Tibial nerve (tissue), 4 donors: ENCODE results near the gene ENC1. TPM values are rescaled to one million over a fixed set of nuclear protein-coding genes. Genes with fewer than 3 reads are reported as not detected.

Experiments used
- DNase-seq, 2 donors: peaks; one replicate each; pipeline ENCODE4 v3.0.0-alpha.2; 2019; ENCODE audit warnings: low spot score in 2 of 2
- H3K27ac ChIP-seq, 4 donors: fragments of 200-600 bp; sonication (generic) in 3 of 4; one replicate each; pipeline ENCODE4 v1.5.1; 2017 to 2019; ENCODE audit warnings: mild to moderate bottlenecking in 1 of 4
- H3K27me3 ChIP-seq, 2 donors: fragments of 200-600 bp; sonication (generic) in 1 of 2; one replicate each; pipeline versions ENCODE4 v1.5.1 to v1.6.0; 2017 to 2019
- H3K36me3 ChIP-seq, 3 donors: fragments of 200-600 bp; sonication (generic); one replicate each; pipeline ENCODE4 v1.5.1; 2018 to 2019
- H3K4me1 ChIP-seq, 4 donors: fragments of 200-600 bp; sonication (generic) in 3 of 4; one replicate each; pipeline ENCODE4 v1.5.1; 2017 to 2019
- H3K4me3 ChIP-seq, 4 donors: fragments of 200-600 bp; sonication (generic) in 3 of 4; one replicate each; pipeline ENCODE4 v1.5.1; 2017 to 2019; ENCODE audit warnings: mild to moderate bottlenecking in 1 of 4, moderate library complexity in 1 of 4
- H3K9me3 ChIP-seq, 4 donors: fragments of 200-600 bp; sonication (generic) in 3 of 4; one replicate each; pipeline ENCODE4 v1.5.1; 2017 to 2019
- EP300 ChIP-seq, 2 donors: sonication (generic); formaldehyde crosslinking; IDR thresholded peaks; one replicate each; pipeline ENCODE4 v1.6.1; 2017; ENCODE audit warnings: antibody characterized with exemption in 2 of 2, mild to moderate bottlenecking in 1 of 2
- POLR2A ChIP-seq, 2 donors: fragments of 450-650 bp; IDR thresholded peaks; one replicate each; pipeline ENCODE4 v1.6.1; 2017; ENCODE audit warnings: antibody characterized with exemption in 2 of 2, mild to moderate bottlenecking in 2 of 2, moderate library complexity in 2 of 2
- WGBS, 2 donors: methylation state at CpG; one replicate each; pipeline ENCODE4 v1.1.5; 2018; 5-methylcytosine and 5-hydroxymethylcytosine counted together
- total RNA-seq, 4 donors: library from RNA; depleted of rRNA; stranded (reverse); fragments of >200 nt; gene quantifications; one replicate each; pipeline ENCODE4 v1.1.0, GENCODE V29; 2016
- TF ChIP-seq, protein P1 (sequence below), 5 experiments: fragments of 200-600 bp in 3 of 5; fragments of 450-650 bp in 2 of 5; sonication (generic) in 3 of 5; IDR thresholded peaks; one replicate each; pipeline ENCODE4 v1.5.1; 2016 to 2019; ENCODE audit warnings: antibody characterized with exemption in 5 of 5, mild to moderate bottlenecking in 3 of 5, moderate library complexity in 2 of 5

The ENC1 gene
- total RNA-seq, 4 donors from 2014 or later: 4.0 to 11.7 (median 7.7) TPM

GRCh38 chr5:74670396-74671038, 30.0 kb upstream of the ENC1 start:
- Histone ChIP-seq H3K27ac (no peak overlapping the region), H3K36me3 (no peaks in the 10 kb centered on the region), H3K4me3 (no peak overlapping the region), H3K27me3 (no peaks in the 10 kb centered on the region), H3K4me1 (peaks cover 0 to 11% (median 0%) of the 10 kb centered on the region in 4 donors), H3K9me3 (no peaks in the 10 kb centered on the region)
- WGBS, 2 donors: 83 to 87% methylated on average over 9 to 11 of the region's 11 CpGs
- TF ChIP-seq, protein P1, sequence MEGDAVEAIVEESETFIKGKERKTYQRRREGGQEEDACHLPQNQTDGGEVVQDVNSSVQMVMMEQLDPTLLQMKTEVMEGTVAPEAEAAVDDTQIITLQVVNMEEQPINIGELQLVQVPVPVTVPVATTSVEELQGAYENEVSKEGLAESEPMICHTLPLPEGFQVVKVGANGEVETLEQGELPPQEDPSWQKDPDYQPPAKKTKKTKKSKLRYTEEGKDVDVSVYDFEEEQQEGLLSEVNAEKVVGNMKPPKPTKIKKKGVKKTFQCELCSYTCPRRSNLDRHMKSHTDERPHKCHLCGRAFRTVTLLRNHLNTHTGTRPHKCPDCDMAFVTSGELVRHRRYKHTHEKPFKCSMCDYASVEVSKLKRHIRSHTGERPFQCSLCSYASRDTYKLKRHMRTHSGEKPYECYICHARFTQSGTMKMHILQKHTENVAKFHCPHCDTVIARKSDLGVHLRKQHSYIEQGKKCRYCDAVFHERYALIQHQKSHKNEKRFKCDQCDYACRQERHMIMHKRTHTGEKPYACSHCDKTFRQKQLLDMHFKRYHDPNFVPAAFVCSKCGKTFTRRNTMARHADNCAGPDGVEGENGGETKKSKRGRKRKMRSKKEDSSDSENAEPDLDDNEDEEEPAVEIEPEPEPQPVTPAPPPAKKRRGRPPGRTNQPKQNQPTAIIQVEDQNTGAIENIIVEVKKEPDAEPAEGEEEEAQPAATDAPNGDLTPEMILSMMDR (IDR thresholded peaks at IDR 0.05): no peak
- TF ChIP-seq POLR2A (IDR thresholded peaks at IDR 0.05): no peak
- TF ChIP-seq EP300 (IDR thresholded peaks at IDR 0.05): no peak
- no peak for DNase-seq

DNA sequence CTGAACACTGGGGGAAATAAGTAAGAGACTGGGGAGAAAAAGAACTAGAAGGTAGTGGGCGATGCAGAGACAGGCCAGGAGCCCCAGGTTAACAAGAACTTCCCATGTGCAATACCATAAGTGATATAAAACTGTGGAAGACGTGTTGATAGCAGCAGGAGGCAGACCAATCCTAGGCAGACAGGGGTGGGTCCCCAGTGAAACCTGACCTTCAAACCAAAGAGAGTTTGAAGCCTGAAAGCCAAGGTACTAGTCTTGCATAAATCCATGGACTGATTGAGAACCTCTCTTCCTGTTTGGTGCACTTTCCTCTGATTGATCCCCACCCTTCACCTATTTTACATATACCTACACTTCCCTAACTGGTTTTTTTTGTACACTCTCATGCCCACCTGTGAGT, 29.3 kb upstream of the ENC1 start:
- Histone ChIP-seq H3K27me3 (no peaks in the 10 kb centered on the region), H3K4me1 (peaks cover 0 to 11% (median 0%) of the 10 kb centered on the region in 4 donors), H3K9me3 (no peaks in the 10 kb centered on the region), H3K36me3 (no peaks in the 10 kb centered on the region), H3K27ac (no peak overlapping the region), H3K4me3 (no peak overlapping the region)
- 81 to 88% methylated on average over 2 of the region's 2 CpGs for WGBS, 2 donors
- no peak for DNase-seq
- TF ChIP-seq, protein P1 (IDR thresholded peaks at IDR 0.05): no peak
- TF ChIP-seq EP300 (IDR thresholded peaks at IDR 0.05) (no peak), POLR2A (IDR thresholded peaks at IDR 0.05) (no peak)

DNA sequence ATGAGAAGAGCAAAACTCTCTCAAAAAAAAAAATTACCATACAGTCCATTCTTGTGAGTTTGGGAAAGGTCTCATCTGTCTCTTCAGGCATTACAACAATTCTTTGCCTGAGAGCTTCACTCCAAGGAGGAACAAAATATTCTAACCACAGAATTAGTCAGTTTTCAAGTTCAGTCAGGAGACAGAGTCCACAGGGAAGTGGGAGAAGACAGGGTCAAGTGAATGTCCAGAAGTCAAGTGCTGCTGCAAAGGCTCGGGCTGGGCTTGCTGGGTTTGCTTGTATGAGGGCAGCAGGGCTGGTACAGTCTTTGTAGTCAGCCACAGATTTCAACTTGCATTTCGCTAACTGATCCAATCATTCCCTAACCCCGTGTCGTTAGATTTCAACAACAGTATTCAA, 26.9 kb upstream of the ENC1 start:
- DNase-seq: no peak
- Histone ChIP-seq H3K27me3 (no peaks in the 10 kb centered on the region), H3K36me3 (no peaks in the 10 kb centered on the region), H3K4me3 (no peak overlapping the region), H3K4me1 (no peaks in the 10 kb centered on the region), H3K9me3 (no peaks in the 10 kb centered on the region), H3K27ac (no peak overlapping the region)
- TF ChIP-seq POLR2A (IDR thresholded peaks at IDR 0.05) (no peak), EP300 (IDR thresholded peaks at IDR 0.05) (no peak)
- TF ChIP-seq, protein P1 (IDR thresholded peaks at IDR 0.05): no peak
- 70 to 74% methylated on average over 4 of the region's 4 CpGs for WGBS, 2 donors

DNA sequence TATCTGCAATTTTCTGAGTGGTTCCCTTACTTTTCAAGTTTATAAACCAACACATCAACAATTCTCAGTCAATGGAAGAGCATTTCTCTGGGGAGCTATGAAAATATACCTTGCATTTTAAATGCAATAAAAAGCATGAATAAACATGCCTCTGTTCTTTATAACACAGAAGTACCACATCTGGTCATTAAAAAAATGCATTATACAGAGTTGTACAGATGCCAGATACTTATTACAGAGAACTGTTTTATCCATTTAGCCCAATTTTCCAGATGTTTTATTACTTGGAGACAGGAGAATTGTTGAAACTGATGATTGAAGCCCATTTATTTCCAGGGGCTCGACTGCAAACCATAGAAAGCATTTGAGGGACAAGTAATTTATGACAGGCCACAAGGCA, 25.3 kb upstream of the ENC1 start:
- no peak overlapping the region for H3K4me3 ChIP-seq
- H3K4me1 ChIP-seq: no peaks in the 10 kb centered on the region
- no peak for TF ChIP-seq POLR2A (IDR thresholded peaks at IDR 0.05)
- TF ChIP-seq, protein P1 (IDR thresholded peaks at IDR 0.05): no peak
- no peak for TF ChIP-seq EP300 (IDR thresholded peaks at IDR 0.05)
- 21 to 31% methylated on average over 1 of the region's 1 CpG for WGBS, 2 donors
- H3K27ac ChIP-seq: no peak overlapping the region
- H3K9me3 ChIP-seq: no peaks in the 10 kb centered on the region
- DNase-seq: no peak
- no peaks in the 10 kb centered on the region for H3K27me3 ChIP-seq
- H3K36me3 ChIP-seq: no peaks in the 10 kb centered on the region

GRCh38 chr5:74665273-74665672, 24.7 kb upstream of the ENC1 start:
- DNase-seq: no peak

More at GRCh38 chr5:74665273-74665672, 24.7 kb upstream of the ENC1 start:
- H3K36me3 ChIP-seq: no peaks in the 10 kb centered on the region
- WGBS, 2 donors: 16 to 28% methylated on average over 2 of the region's 2 CpGs
- H3K27me3 ChIP-seq: no peaks in the 10 kb centered on the region
- no peak overlapping the region for H3K4me3 ChIP-seq
- H3K27ac ChIP-seq: no peak overlapping the region
- H3K9me3 ChIP-seq: no peaks in the 10 kb centered on the region
- TF ChIP-seq POLR2A (IDR thresholded peaks at IDR 0.05) (no peak), EP300 (IDR thresholded peaks at IDR 0.05) (no peak)
- TF ChIP-seq, protein P1 (IDR thresholded peaks at IDR 0.05): no peak
- no peaks in the 10 kb centered on the region for H3K4me1 ChIP-seq
